Transverse colon (tissue), 4 donors: ENCODE results near the gene COMMD1. TPM values are rescaled to one million over a fixed set of nuclear protein-coding genes. Genes with fewer than 3 reads are reported as not detected.

Experiments used
- DNase-seq: peaks from one replicate; pipeline ENCODE4 v3.0.0-alpha.2; 2019
- H3K27ac ChIP-seq, 4 donors: fragments of 200-600 bp; sonication (generic); 2 replicates each; pipeline ENCODE4 v1.5.1; 2016 to 2018; ENCODE audit warnings: inconsistent platforms in 4 of 4
- H3K27me3 ChIP-seq: fragments of 200-600 bp; sonication (generic); 2 replicates; pipeline ENCODE4 v1.5.1; 2017; ENCODE audit warnings: inconsistent platforms
- H3K36me3 ChIP-seq, 4 donors: fragments of 200-600 bp; sonication (generic); 2 replicates each; pipeline ENCODE4 v1.5.1; 2017 to 2019; ENCODE audit warnings: inconsistent platforms in 4 of 4
- H3K4me1 ChIP-seq, 4 donors: fragments of 200-600 bp; sonication (generic); 2 replicates each; pipeline ENCODE4 v1.5.1; 2017 to 2020; ENCODE audit warnings: inconsistent platforms in 4 of 4
- H3K4me3 ChIP-seq, 4 donors: fragments of 200-600 bp; sonication (generic); 1 replicate in 1 of 4; 2 replicates in 3 of 4; pipeline versions ENCODE4 v1.5.1 to v1.6.1; 2017 to 2019; ENCODE audit warnings: inconsistent platforms in 4 of 4
- H3K9me3 ChIP-seq, 2 donors: fragments of 200-600 bp; sonication (generic); 2 replicates each; pipeline ENCODE4 v1.5.1; 2017 to 2019; ENCODE audit warnings: inconsistent platforms in 2 of 2
- EP300 ChIP-seq: sonication (generic); formaldehyde crosslinking; IDR thresholded peaks from one replicate; pipeline ENCODE4 v1.6.1; 2017; ENCODE audit warnings: antibody characterized with exemption, low read depth
- POLR2A ChIP-seq: fragments of 450-650 bp; IDR thresholded peaks from one replicate; pipeline ENCODE4 v1.6.1; 2016; ENCODE audit warnings: antibody characterized with exemption, mild to moderate bottlenecking, moderate library complexity
- POLR2AphosphoS5 ChIP-seq, 3 donors: sonication (generic); formaldehyde crosslinking; IDR thresholded peaks; one replicate each; pipeline ENCODE4 v1.6.1; 2016; ENCODE audit warnings: antibody characterized with exemption in 3 of 3
- WGBS, 2 donors: methylation state at CpG; one replicate each; pipeline ENCODE4 v1.1.5; 2018; ENCODE audit warnings: low coverage in 1 of 2; 5-methylcytosine and 5-hydroxymethylcytosine counted together
- in situ Hi-C, 4 donors: fragments of 200-750 bp; cut with MboI; loops; one replicate each; pipeline versions ENCODE4 v1.15.0 to v1.15.1; 2017; ENCODE audit warnings: low sequenced_read_pairs in 3 of 4, low pct_ligation_motif_present in 1 of 4, low pct_unique_long_range_greater_than_20kb in 1 of 4
- intact Hi-C: fragments of 100-400 bp; cut with DNase I; formaldehyde crosslinking; loops from one replicate; pipeline ENCODE4 v1.15.1; 2023; ENCODE audit warnings: low total_unique reads
- total RNA-seq, 4 donors: library from RNA; depleted of rRNA; stranded (reverse); fragments of >200 nt; gene quantifications; one replicate each; pipeline ENCODE4 v1.1.0, GENCODE V29; 2016
- TF ChIP-seq, protein P1 (sequence below), 5 experiments: fragments of 200-600 bp in 3 of 5; fragments of 450-650 bp in 2 of 5; sonication (generic) in 3 of 5; IDR thresholded peaks; 1 replicate in 2 of 5; 2 replicates in 3 of 5; pipeline ENCODE4 v1.5.1; 2016 to 2017; ENCODE audit warnings: antibody characterized with exemption in 5 of 5, inconsistent platforms in 3 of 5, mild to moderate bottlenecking in 2 of 5, moderate library complexity in 1 of 5

Gene COMMD1
- total RNA-seq, 4 donors from 2014 or later, result 28.9 to 61.0 (median 36.8) TPM

DNA sequence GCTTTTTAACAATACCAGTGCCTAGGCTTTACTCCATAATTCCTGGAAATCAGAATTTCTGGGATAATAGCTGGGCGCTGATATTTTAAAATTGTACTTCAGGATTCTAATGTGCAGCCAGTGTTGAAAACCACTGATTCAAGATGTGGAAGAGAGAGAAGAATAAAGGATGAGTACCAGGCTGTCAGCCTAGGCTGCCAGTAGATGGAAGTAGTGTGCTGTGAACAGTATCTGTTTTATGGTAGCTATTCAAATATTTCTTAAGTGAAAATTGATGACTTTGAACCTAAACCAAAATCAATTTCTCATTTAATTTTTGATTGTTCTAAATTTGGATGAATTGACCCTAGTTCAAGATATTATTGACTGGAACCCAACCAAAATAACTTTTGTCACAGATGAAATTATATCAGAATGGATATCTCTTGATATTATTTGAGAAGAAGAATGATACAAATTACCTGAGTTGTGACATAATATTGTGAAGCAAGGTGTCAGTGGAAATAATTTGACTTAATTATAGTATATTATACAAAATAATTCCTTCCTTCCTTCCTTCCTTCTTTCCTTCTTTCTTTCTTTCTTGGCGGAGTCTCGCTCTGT lies 88.0 kb downstream of the COMMD1 start:
- no peak overlapping the region for H3K4me3 ChIP-seq
- 75 to 82% methylated on average over 3 of the region's 3 CpGs for WGBS, 2 donors
- intact Hi-C loops (loop anchor here (5.0 kb wide), 1 partner anchor 424 kb away; no protein-coding TSS in a partner anchor), in situ Hi-C loops (loop anchor here in 2 of 4 donors (10.0 to 25.0 kb wide), 2 partner anchors 411 to 419 kb away; no protein-coding TSS in a partner anchor)
- no peak for TF ChIP-seq EP300
- no peak for TF ChIP-seq POLR2A
- TF ChIP-seq, protein P1, sequence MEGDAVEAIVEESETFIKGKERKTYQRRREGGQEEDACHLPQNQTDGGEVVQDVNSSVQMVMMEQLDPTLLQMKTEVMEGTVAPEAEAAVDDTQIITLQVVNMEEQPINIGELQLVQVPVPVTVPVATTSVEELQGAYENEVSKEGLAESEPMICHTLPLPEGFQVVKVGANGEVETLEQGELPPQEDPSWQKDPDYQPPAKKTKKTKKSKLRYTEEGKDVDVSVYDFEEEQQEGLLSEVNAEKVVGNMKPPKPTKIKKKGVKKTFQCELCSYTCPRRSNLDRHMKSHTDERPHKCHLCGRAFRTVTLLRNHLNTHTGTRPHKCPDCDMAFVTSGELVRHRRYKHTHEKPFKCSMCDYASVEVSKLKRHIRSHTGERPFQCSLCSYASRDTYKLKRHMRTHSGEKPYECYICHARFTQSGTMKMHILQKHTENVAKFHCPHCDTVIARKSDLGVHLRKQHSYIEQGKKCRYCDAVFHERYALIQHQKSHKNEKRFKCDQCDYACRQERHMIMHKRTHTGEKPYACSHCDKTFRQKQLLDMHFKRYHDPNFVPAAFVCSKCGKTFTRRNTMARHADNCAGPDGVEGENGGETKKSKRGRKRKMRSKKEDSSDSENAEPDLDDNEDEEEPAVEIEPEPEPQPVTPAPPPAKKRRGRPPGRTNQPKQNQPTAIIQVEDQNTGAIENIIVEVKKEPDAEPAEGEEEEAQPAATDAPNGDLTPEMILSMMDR (IDR thresholded peaks at IDR 0.05), result peak; percentile 51 to 68 (median 61)
- no peak for TF ChIP-seq POLR2AphosphoS5 (IDR thresholded peaks at IDR 0.05)
- no peaks in the 10 kb centered on the region for H3K36me3 ChIP-seq
- no peak overlapping the region for H3K27ac ChIP-seq
- peak; percentile 22 for DNase-seq
- H3K4me1 ChIP-seq, result no peaks in the 10 kb centered on the region
- H3K9me3 ChIP-seq, result no peaks in the 10 kb centered on the region
- no peaks in the 10 kb centered on the region for H3K27me3 ChIP-seq

DNA sequence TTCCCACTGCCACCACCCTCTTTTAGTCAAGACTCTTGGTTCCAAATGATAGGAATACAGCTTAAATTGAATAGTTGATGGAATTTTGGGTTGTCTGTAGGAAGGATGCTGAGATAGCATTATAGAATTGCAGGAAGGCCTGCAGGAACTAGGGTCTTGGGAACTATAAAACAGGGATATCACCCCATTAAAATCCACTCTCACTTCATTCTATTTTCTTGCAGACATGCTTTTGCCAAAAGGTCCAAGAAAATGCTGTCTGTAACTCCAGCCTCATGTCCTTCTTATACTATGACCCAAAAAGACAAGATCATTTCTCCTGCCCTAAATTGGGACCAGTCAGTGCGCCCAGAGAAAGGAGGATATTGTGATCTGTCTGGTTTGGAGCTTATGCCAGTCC lies 89.1 kb downstream of the COMMD1 start:
- TF ChIP-seq POLR2A, result no peak
- no peak overlapping the region for H3K27ac ChIP-seq
- no peaks in the 10 kb centered on the region for H3K9me3 ChIP-seq
- no peaks in the 10 kb centered on the region for H3K4me1 ChIP-seq
- intact Hi-C loops, result loop anchor here (5.0 kb wide), 1 partner anchor 423 kb away; no protein-coding TSS in a partner anchor
- DNase-seq, result no peak
- no peaks in the 10 kb centered on the region for H3K27me3 ChIP-seq
- 100% methylated on average over 1 of the region's 1 CpG for WGBS, 2 donors
- H3K4me3 ChIP-seq, result no peak overlapping the region
- in situ Hi-C loops, result loop anchor here in 2 of 4 donors (10.0 to 25.0 kb wide), 2 partner anchors 410 to 418 kb away; no protein-coding TSS in a partner anchor
- no peaks in the 10 kb centered on the region for H3K36me3 ChIP-seq

DNA sequence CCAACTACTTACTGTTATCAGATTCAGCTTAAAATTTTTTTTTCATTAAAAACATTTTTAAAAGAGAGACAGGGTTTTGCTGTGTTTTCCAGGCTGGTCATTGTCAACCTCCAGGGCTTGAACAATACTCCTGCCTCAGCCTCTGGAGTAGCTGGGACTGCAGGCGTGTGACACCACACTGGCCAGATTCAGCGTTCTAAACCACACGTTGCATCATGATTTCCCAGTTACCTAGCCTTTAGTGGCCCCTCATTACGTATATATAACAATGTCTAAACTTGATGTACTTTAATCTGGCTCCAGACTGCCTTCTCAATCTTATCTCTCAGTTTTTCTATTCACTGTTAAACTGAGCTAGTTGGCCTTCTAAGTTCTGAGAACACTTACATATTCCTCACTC lies 89.6 kb downstream of the COMMD1 start:
- WGBS, 2 donors, result 82 to 85% methylated on average over 4 of the region's 4 CpGs
- H3K27me3 ChIP-seq, result no peaks in the 10 kb centered on the region
- H3K4me3 ChIP-seq, result no peak overlapping the region
- DNase-seq, result no peak
- H3K4me1 ChIP-seq, result no peaks in the 10 kb centered on the region
- in situ Hi-C loops, result loop anchor here in 3 of 4 donors (5.0 to 25.0 kb wide), 3 partner anchors 410 to 417 kb away; no protein-coding TSS in a partner anchor
- TF ChIP-seq POLR2A, result no peak
- TF ChIP-seq, protein P1 (IDR thresholded peaks at IDR 0.05), result no peak
- TF ChIP-seq EP300, result no peak
- no peak for TF ChIP-seq POLR2AphosphoS5 (IDR thresholded peaks at IDR 0.05)
- H3K9me3 ChIP-seq, result no peaks in the 10 kb centered on the region
- no peaks in the 10 kb centered on the region for H3K36me3 ChIP-seq
- H3K27ac ChIP-seq, result no peak overlapping the region
- intact Hi-C loops, result no loop called here

DNA sequence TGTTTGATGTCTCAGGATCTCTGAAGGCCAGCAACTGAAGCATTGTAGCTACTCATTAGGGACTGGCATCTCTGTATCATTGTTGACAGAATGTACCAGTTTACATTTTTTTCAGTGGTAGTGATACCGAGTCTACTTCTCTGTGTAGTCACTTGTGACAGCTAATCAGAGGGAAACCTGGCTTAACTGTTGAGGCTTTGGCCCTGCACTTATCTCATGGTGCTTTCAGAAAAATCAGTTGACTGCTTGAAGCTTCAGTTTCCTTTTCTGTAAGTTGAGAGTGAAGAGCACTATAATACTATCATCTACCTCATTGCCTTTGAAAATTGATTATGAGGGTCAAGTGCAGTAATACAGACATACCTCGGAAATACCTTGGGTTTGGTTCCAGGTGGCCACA lies 90.0 kb downstream of the COMMD1 start:
- Histone ChIP-seq H3K27ac (no peak overlapping the region), H3K36me3 (no peaks in the 10 kb centered on the region), H3K4me3 (no peak overlapping the region), H3K4me1 (no peaks in the 10 kb centered on the region), H3K9me3 (no peaks in the 10 kb centered on the region), H3K27me3 (no peaks in the 10 kb centered on the region)
- TF ChIP-seq, protein P1 (IDR thresholded peaks at IDR 0.05), result no peak
- TF ChIP-seq EP300, result no peak
- TF ChIP-seq POLR2AphosphoS5 (IDR thresholded peaks at IDR 0.05), result no peak
- no peak for TF ChIP-seq POLR2A
- in situ Hi-C loops (loop anchor here in 3 of 4 donors (5.0 to 25.0 kb wide), 3 partner anchors 409 to 417 kb away; no protein-coding TSS in a partner anchor), intact Hi-C loops (no loop called here)
- WGBS, 2 donors, result 61 to 62% methylated on average over 2 of the region's 2 CpGs
- DNase-seq, result no peak
